A172 (cell line): ENCODE data around the gene CCDC158. TPM values are rescaled to one million over a fixed set of nuclear protein-coding genes. Genes with fewer than 3 reads are reported as not detected.

Experiments used
- DNase-seq: peaks from one replicate; pipeline ENCODE4 v3.0.0-alpha.2; 2015; ENCODE audit warnings: low spot score
- total RNA-seq: library from RNA; depleted of rRNA; stranded (reverse); fragments of >200 nt; shearing (Covaris generic); gene quantifications from 2 replicates; pipeline ENCODE4 v1.2.3, GENCODE V29; 2014; rRNA removed

CCDC158 gene
- total RNA-seq, 1 experiment from 2014 or later, result not detected

- DNase-seq, result no peak
Observed at GRCh38 chr4:76280488-76281441, 140.2 kb downstream of the CCDC158 start.

DNA sequence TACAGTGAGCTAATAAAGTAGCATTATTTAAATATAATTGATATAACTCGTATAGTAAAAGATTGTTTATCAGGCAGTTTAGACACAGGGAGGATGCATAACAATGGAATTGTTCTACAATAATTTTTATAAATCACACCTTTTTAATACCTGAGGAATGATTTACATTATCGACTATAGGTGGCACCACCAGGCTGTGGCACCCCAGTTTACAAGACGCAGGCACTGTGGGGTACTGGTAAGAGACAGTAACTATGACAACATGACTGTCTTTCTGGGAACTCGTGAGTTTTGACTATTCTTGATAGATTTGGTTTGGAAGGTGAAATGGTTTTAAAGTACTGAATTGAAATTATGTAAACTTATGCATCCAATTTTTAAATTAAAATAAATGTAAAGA, 141.5 kb downstream of the CCDC158 start:
- no peak for DNase-seq

GRCh38 chr4:76278583-76278982, 142.4 kb downstream of the CCDC158 start:
- no peak for DNase-seq

DNA sequence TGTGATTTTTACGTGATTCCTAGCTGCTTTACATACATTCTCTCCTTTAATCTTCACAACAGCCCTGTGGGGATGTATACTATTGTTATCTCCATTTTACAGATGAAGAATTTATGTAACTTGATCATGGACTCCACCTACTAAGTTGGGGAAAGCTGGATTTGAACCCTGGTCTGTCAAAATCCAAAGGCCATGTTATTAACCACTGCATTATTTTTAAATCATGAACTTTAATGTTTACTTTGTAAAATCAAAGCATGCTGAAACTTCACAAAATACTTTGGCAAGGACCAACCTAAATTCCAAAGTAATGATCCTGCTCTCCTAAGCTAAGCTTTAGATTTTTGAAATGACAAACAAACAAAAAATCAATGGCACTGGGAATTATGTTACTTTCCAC, 143.3 kb downstream of the CCDC158 start:
- DNase-seq, result no peak

DNA sequence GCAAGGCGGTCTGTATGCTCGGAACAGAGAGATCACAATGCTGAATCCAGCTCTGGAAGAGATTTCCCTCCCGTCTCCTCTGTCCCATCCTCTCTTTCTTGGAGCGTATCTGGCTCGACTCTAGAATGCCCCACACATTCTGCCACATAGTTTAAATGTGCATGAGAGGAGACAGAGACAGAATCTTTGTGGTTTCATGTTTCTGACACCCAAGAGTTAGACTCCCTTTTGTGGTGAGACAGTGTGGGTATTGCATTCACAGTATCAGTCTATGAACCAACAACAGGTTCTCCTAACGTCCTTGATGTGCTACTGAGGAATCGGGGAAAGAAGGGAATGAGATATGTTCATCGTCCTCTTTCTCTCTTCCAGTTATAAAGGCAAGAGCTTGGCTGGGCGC, 144.1 kb downstream of the CCDC158 start:
- no peak for DNase-seq

DNA sequence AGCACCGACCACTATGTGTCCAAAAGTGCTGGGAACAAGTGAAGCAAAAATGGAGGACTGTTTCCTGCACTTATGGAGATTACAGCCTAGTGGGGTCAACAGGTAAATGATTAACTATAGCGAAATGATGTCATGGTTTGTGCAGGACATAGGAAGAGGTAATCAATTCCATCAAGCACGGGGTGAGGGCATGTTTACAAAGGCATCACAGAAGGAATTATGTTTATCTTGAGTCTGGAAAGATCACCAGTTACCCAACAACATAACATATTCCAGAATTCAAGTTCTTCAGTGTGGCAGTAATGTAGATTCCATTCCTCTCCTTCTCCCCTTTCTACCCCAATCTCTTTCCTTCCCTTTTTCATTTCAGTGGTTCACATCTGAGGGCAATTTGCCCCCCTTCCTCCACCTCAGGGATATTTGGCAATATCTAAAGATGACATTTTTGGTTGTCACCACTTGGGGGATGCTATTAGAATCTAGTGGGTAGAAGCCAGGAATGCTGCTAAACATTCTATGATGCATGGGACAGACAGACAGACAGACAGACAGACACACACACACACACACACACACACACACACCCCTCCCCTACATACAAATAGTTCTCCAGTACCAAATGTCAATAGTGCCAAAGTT, 145.3 kb downstream of the CCDC158 start:
- no peak for DNase-seq

- no peak for DNase-seq
Observed at GRCh38 chr4:76272999-76273398, 147.9 kb downstream of the CCDC158 start.

DNA sequence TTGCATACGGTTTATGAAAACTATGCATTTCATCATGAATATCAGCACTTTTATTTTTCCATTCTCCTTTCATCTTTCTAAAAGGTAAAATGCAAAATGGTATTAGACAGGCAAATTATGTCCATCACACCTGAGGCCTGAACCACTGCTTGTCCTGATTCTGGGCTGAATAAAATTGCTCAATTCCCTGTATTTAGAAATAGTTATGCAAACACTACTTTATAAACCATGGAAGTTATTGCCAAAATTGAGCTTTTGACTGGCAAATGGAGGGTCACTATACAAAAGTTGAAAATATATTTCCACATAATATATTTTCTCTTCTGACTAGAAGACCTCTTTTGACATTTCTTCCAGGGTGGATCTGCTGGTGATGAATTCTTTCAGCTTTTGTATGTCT, 148.4 kb downstream of the CCDC158 start:
- DNase-seq, result no peak

- DNase-seq, result no peak
Observed at GRCh38 chr4:76272073-76272472, 148.9 kb downstream of the CCDC158 start.

GRCh38 chr4:76271248-76271647, 149.7 kb downstream of the CCDC158 start:
- no peak for DNase-seq

DNA sequence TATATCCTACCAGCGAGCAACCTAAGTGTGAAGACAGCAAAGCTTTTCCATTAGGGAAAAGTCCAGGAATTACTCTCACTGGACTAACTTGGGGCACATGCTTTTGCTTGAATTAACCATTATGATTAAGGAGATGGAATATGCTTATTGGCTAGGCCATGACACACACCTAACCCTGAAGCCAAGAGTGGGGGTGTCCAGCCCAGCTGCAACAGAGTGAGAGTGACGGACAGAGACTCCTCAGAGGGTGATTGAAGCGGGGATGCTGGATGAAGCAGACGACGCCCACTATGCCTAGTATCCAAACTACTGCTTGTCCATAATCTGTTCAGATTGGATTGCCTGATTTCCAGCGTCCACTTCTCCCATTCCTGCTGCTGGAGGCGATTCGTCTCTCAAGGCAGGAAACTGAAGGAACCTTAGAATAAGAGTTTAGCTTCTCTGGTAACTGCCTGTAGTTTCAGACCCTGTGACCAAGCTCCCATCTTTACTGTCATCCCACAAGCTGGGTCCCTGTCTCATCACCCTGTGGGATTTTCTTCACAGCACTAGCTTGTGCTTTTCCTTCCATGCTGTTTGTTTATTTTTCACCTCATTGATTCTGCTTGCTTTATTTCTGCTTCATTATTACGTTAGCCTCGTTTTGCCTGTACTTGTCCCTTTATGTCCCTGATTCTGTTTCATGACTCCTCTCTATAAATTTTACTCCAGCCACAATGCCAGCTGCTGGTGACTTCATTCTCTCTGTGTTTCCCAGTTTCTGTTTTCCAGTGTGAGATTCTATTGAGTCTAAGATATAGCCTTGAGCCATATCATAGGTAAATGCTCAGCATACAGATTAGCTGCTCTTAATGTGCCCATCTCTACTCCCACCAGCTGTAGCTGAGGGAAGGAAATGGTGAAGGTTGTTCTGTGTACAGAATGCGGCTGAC, 150.4 kb downstream of the CCDC158 start:
- DNase-seq, result no peak

- DNase-seq, result no peak
Observed at GRCh38 chr4:76267811-76268210, 153.1 kb downstream of the CCDC158 start.

GRCh38 chr4:76266627-76267026, 154.3 kb downstream of the CCDC158 start:
- no peak for DNase-seq

- no peak for DNase-seq
Observed at GRCh38 chr4:76265631-76266218, 155.2 kb downstream of the CCDC158 start.

Other genes with a start within 250 kb of the CCDC158 start
- gene SCARB2, start 207.3 kb downstream of the CCDC158 start, total RNA-seq, result 113 and 136 TPM in 2 replicates
- 0.12 and 0.38 TPM in 2 replicates for gene FAM47E, start 169.4 kb downstream of the CCDC158 start, total RNA-seq
- 2.8 and 4.6 TPM in 2 replicates for gene STBD1, start 114.4 kb downstream of the CCDC158 start, total RNA-seq
- 13.2 and 19.0 TPM in 2 replicates for gene SHROOM3, start 14.1 kb upstream of the CCDC158 start, total RNA-seq